HepG2 (cell line): Measurements from ENCODE around the gene CDC34. TPM values are rescaled to one million over a fixed set of nuclear protein-coding genes. Genes with fewer than 3 reads are reported as not detected.

Experiments
- ATAC-seq: fragments of 200-7000 bp; cut with Tn5 transposase; 3 replicates; pipeline ENCODE4 v1.9.1; 2020; ENCODE audit warnings: mild to moderate bottlenecking, moderate library complexity
- BruUV-seq: library from RNA; stranded (reverse); fragments of 400-500 nt; replicated peaks from 2 replicates; lab custom pipeline; 2021; lab: Mats Ljungman, UMichigan
- CTCF ChIA-PET: fragments of 300-600 bp; formaldehyde crosslinking; extraction: SDS; loops from one replicate; lab custom pipeline; 2021; ENCODE audit warnings: low total read pairs, inconsistent platforms, low intra/inter-chr PET ratio; lab: Yijun Ruan, JAX
- POLR2A ChIA-PET: fragments of 350-600 bp; sonication (Branson Sonifier 250); formaldehyde crosslinking; loops from one replicate; lab custom pipeline; 2020; ENCODE audit warnings: antibody characterized with exemption, inconsistent platforms; lab: Yijun Ruan, JAX
- DNase-seq: peaks from one replicate; pipeline ENCODE4 v3.0.0-alpha.2; 2015; ENCODE audit warnings: low spot score
- FAIRE-seq: peaks from 3 replicates; lab custom pipeline; 2011; peaks lifted over from hg19 to GRCh38; lab: Jason Lieb, UNC
- H2AFZ ChIP-seq: one replicate; pipeline ENCODE4 v1.6.1; 2011; ENCODE audit warnings: low read length, inconsistent platforms
- H3K27ac ChIP-seq: fragments of 300-600 bp; 3 replicates; pipeline ENCODE4 v1.8.0; 2011; ENCODE audit warnings: mixed run types, mild to moderate bottlenecking, mixed read lengths, low read length, inconsistent platforms; ENCODE audit not compliant: insufficient read depth; ENCODE audit errors: extremely low read length
- H3K27me3 ChIP-seq, 2 experiments: fragments of 200-600 bp in 1 of 2; 2 replicates in 1 of 2; 3 replicates in 1 of 2; pipeline versions ENCODE4 v1.6.0 to v1.8.0; 2011; ENCODE audit warnings: low read length in 2 of 2, mild to moderate bottlenecking in 2 of 2, moderate library complexity in 2 of 2, inconsistent platforms in 1 of 2; ENCODE audit not compliant: insufficient read depth in 2 of 2, control insufficient read depth in 1 of 2
- H3K36me3 ChIP-seq, 2 experiments: fragments of 200-600 bp in 1 of 2; replicated peaks in 1 of 2; 2 replicates in 1 of 2; 3 replicates in 1 of 2; pipeline versions ENCODE4 v1.5.1 to v1.8.0; 2011; ENCODE audit warnings: low read length in 2 of 2, inconsistent platforms in 1 of 2; ENCODE audit not compliant: insufficient read depth in 2 of 2, control insufficient read depth in 1 of 2
- H3K4me1 ChIP-seq: 2 replicates; pipeline ENCODE4 v1.5.1; 2012; ENCODE audit warnings: low read length, inconsistent platforms; ENCODE audit not compliant: insufficient read depth
- H3K4me2 ChIP-seq: 2 replicates; pipeline ENCODE4 v1.6.0; 2011; ENCODE audit warnings: low read depth, low read length, inconsistent platforms
- H3K4me3 ChIP-seq, 3 experiments: fragments of 200-600 bp in 1 of 3; sonication (generic), shearing (Covaris generic) in 1 of 3; replicated peaks in 1 of 3; 2 replicates each; pipeline ENCODE4 v1.5.1; 2011 to 2016; ENCODE audit warnings: low read length in 3 of 3, inconsistent platforms in 2 of 3, low read depth in 2 of 3, mild to moderate bottlenecking in 2 of 3, control low read depth in 1 of 3, mixed read lengths in 1 of 3; ENCODE audit not compliant: insufficient read depth in 1 of 3
- H3K79me2 ChIP-seq: one replicate; pipeline ENCODE4 v1.6.1; 2011; ENCODE audit warnings: low read length, inconsistent platforms; ENCODE audit not compliant: insufficient read depth
- H3K9ac ChIP-seq: 2 replicates; pipeline ENCODE4 v1.6.0; 2011; ENCODE audit warnings: mild to moderate bottlenecking, low read depth, low read length, inconsistent platforms; ENCODE audit not compliant: insufficient read depth
- H3K9me3 ChIP-seq: 2 replicates; pipeline ENCODE4 v1.5.1; 2012; ENCODE audit warnings: mild to moderate bottlenecking, low read length
- H4K20me1 ChIP-seq: 2 replicates; pipeline ENCODE4 v1.6.0; 2011; ENCODE audit warnings: inconsistent platforms, mild to moderate bottlenecking, low read length, moderate library complexity; ENCODE audit not compliant: insufficient read depth
- AGO2 ChIP-seq: fragments of 200-400 bp; formaldehyde crosslinking; optimal IDR thresholded peaks from 2 replicates; pipeline ENCODE3; 2017; ENCODE audit warnings: mild to moderate bottlenecking, low read depth, low read length, moderate library complexity
- AKAP8 ChIP-seq: sonication (generic); formaldehyde crosslinking; IDR thresholded peaks from 2 replicates; pipeline ENCODE4 v1.5.1; 2020; ENCODE audit warnings: mild to moderate bottlenecking, missing genetic modification reagents
- FOXJ3 ChIP-seq: sonication (generic); formaldehyde crosslinking; IDR thresholded peaks from 2 replicates; pipeline ENCODE4 v1.4.0; 2020; ENCODE audit warnings: missing genetic modification reagents, mild to moderate bottlenecking, borderline replicate concordance
- GABPB1 ChIP-seq: IDR thresholded peaks from 2 replicates; pipeline ENCODE4 v1.6.1; 2016; ENCODE audit warnings: mild to moderate bottlenecking, missing genetic modification reagents, moderate library complexity, missing compliant biosample characterization
- HNRNPH1 ChIP-seq: fragments of 200-400 bp; formaldehyde crosslinking; optimal IDR thresholded peaks from 2 replicates; pipeline ENCODE3; 2017; ENCODE audit warnings: mild to moderate bottlenecking, low read depth, low read length
- NR2F6 ChIP-seq, 2 experiments: IDR thresholded peaks; 2 replicates each; pipeline ENCODE4 v1.6.1; 2016; ENCODE audit warnings: antibody characterized with exemption in 1 of 2, mild to moderate bottlenecking in 1 of 2
- ONECUT2 ChIP-seq: sonication (generic); formaldehyde crosslinking; IDR thresholded peaks from 2 replicates; pipeline ENCODE4 v1.4.0; 2020; ENCODE audit warnings: missing genetic modification reagents
- RARA ChIP-seq: IDR thresholded peaks from 2 replicates; pipeline ENCODE4 v1.6.1; 2016; ENCODE audit warnings: missing genetic modification reagents, missing compliant biosample characterization
- ZNF121 ChIP-seq: sonication (generic); formaldehyde crosslinking; IDR thresholded peaks from 2 replicates; pipeline ENCODE4 v1.5.0; 2020; ENCODE audit warnings: mild to moderate bottlenecking, missing genetic modification reagents
- ZNF468 ChIP-seq: sonication (generic); formaldehyde crosslinking; IDR thresholded peaks from 2 replicates; pipeline ENCODE4 v1.8.0; 2022; ENCODE audit warnings: mild to moderate bottlenecking, moderate library complexity, missing genetic modification reagents
- WGBS: methylation state at CpG from one replicate; pipeline ENCODE4 v1.1.6; 2017; ENCODE audit warnings: low lambda C conversion rate; 5-methylcytosine and 5-hydroxymethylcytosine counted together
- in situ Hi-C: cut with HindIII; loops from 2 replicates; pipeline ENCODE4 v1.10.0; 2017; ENCODE audit warnings: low pct_unique_long_range_greater_than_20kb; ENCODE audit not compliant: extremely low pct_ligation_motif_present
- intact Hi-C: fragments of 100-400 bp; cut with micrococcal nuclease; formaldehyde crosslinking; loops from one replicate; pipeline ENCODE4 v1.10.0; 2022; ENCODE audit not compliant: unreplicated experiment
- polyA plus RNA-seq, 8 experiments: library from polyadenylated mRNA; depleted of rRNA in 3 of 8; stranded (reverse) in 7 of 8; unstranded in 1 of 8; fragments of >200 nt; fragmentation: Illumina TruSeq in 4 of 8; extraction: Trizol in 4 of 8; gene quantifications; 2 replicates each; pipeline versions ENCODE4 v1.2.1 to v1.2.3, GENCODE V29; 2011 to 2016; ENCODE audit warnings: low read depth in 4 of 8, missing spikeins in 1 of 8, mixed read lengths in 1 of 8; ENCODE audit not compliant: insufficient read depth in 1 of 8
- total RNA-seq, 5 experiments: library from RNA; depleted of rRNA; stranded (reverse); fragments of >200 nt; fragmentation: Illumina TruSeq; extraction: Trizol; gene quantifications; 2 replicates each; pipeline ENCODE4 v1.2.3, GENCODE V29; 2016; ENCODE audit warnings: low read depth in 1 of 5
- TF ChIP-seq, protein P1 (sequence below): sonication (generic); formaldehyde crosslinking; IDR thresholded peaks from 2 replicates; pipeline ENCODE4 v1.5.0; 2020; ENCODE audit warnings: mild to moderate bottlenecking, missing genetic modification reagents
- TF ChIP-seq, protein P2 (sequence below): sonication (generic); formaldehyde crosslinking; IDR thresholded peaks from 2 replicates; pipeline ENCODE4 v1.4.0; 2020; ENCODE audit warnings: mild to moderate bottlenecking, missing genetic modification reagents
- TF ChIP-seq, protein P3 (sequence below): sonication (generic); formaldehyde crosslinking; IDR thresholded peaks from 2 replicates; pipeline ENCODE4 v1.8.0; 2022; ENCODE audit warnings: missing genetic modification reagents, low read depth, mild to moderate bottlenecking, borderline replicate concordance

The CDC34 gene
- total and polyA plus RNA-seq, 2 of the 13 experiments (the other 11 are each of a cell fraction or from before 2014, with no cell fraction given) = 138 to 150 TPM

DNA sequence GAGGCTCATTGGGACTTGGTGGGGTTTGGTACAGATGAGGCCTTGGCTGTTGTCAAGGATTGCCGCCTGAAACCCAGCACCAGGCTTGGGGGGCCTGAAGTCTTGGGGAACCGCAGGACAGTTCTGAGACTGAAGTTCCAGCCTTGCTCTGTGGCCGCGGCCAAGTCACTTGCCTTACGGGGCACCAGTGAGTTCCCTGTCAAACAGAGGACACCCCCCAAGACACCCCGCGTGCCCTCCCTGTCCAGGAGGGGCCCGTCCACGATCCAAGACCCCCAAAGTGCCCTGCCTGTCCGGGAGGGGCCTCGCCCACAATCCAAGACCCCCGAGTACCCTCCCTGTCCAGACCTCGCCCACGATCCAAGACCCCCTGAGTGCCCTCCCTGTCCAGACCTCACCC lies 2.5 kb downstream of the CDC34 start:
- Histone ChIP-seq H2AFZ (no peak overlapping the region), H3K9me3 (no peaks in the 10 kb centered on the region), H3K4me3 (peak overlapping the region; percentile 97 to 98 (median 97); a peak in 4 of 6 replicates), H3K4me1 (peaks cover 40% of the 10 kb centered on the region), H3K9ac (peak overlapping the region; percentile 96; the same call in 1 of the 2 replicates), H3K36me3 (peaks cover 12 to 31% of the 10 kb centered on the region in 2 experiments; a peak in 4 of 5 replicates), H3K27ac (peak overlapping the region; percentile 26), H3K27me3 (no peaks in the 10 kb centered on the region), H3K79me2 (peaks cover 37% of the 10 kb centered on the region), H4K20me1 (peaks cover 27% of the 10 kb centered on the region; the same call in 1 of the 2 replicates), H3K4me2 (peak overlapping the region; percentile 96)
- TF ChIP-seq FOXJ3 (CRISPR knock-in tag) (no peak), ZNF121 (CRISPR knock-in tag) (no peak), AGO2 (peak; percentile 9), HNRNPH1 (no peak)
- ChIA-PET CTCF (no interaction called here), POLR2A (interaction anchor here (1.1 to 2.7 kb wide), 3 partner anchors 10 to 204 kb away, joined by 4 to 20 read pairs (median 13); no protein-coding TSS in a partner anchor)
- FAIRE-seq (no peak), DNase-seq (no peak), ATAC-seq (no peak)
- in situ Hi-C loops = no loop called here
- intact Hi-C loops = no loop called here
- WGBS = 91% methylated on average over 9 of the region's 14 CpGs
- no TSS peak for BruUV-seq

DNA sequence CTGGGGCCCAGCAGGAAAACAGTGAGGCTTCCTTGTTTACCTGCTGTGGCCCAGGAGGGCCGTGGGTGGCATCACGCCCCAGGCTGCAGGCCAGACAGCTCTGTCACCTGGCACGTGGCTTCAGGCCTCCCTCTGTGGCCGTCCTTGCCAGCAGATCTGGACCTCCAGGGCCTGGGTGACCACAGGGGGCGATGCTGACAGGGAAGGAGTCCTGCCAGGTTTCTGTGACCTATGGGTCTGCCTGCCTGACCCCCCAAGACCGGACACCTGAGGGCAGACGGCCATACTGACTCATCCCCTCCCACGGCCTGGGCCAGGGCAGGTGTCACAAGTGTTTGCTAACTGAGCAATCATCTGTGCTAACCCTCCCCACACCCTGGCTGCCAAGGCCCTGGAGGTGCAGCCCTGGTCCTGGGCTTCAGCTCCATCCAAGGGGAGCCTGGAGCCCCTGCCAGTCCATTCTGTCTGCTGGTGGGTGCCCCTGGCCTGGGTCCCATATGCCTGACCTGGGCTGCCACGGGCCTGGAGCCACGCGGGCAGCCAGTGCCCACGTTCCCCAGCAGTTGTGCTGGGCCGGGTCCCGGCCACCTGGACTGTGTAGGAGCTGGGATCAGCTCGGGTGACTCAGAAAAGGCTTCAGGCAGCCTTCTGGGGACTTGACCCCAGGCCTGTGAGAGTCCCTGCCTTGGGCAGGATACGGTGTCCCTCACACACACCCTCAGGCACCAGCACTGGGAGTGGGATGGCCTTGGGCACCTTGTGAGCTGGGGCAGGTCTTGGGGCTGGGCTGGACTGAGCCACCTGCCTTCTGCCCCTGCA lies 3.7 kb downstream of the CDC34 start:
- Histone ChIP-seq H3K9me3 (no peaks in the 10 kb centered on the region), H2AFZ (no peak overlapping the region), H3K27me3 (no peaks in the 10 kb centered on the region), H3K79me2 (peaks cover 37% of the 10 kb centered on the region), H3K4me2 (no peak overlapping the region), H3K36me3 (peaks cover 13 to 37% of the 10 kb centered on the region in 2 experiments; a peak in 4 of 5 replicates), H3K4me3 (no peak overlapping the region), H4K20me1 (peaks cover 27% of the 10 kb centered on the region; the same call in 1 of the 2 replicates), H3K9ac (no peak overlapping the region), H3K27ac (no peak overlapping the region), H3K4me1 (peaks cover 28% of the 10 kb centered on the region)
- FAIRE-seq (no peak), ATAC-seq (no peak; the same call in 2 of the 3 replicates), DNase-seq (no peak)
- in situ Hi-C loops = no loop called here
- intact Hi-C loops = no loop called here
- no TSS peak for BruUV-seq
- POLR2A ChIA-PET = interaction anchor here (0.9 to 1.7 kb wide), 2 partner anchors 11 to 21 kb away, joined by 4 to 5 read pairs; no protein-coding TSS in a partner anchor
- CTCF ChIA-PET = interaction anchor here (1.1 kb wide), 1 partner anchor 49 kb away, joined by 3 read pairs; no protein-coding TSS in a partner anchor
- 65% methylated on average over 5 of the region's 16 CpGs for WGBS
- TF ChIP-seq ONECUT2 (no peak), GABPB1 (CRISPR knock-in tag) (no peak), RARA (CRISPR knock-in tag) (peak; percentile 38; the same call in 1 of the 2 replicates), NR2F6 (IDR thresholded peaks at IDR 0.05) (no peak), NR2F6 (CRISPR knock-in tag; IDR thresholded peaks at IDR 0.05) (peak; percentile 45; the same call in 1 of the 2 replicates), ZNF468 (CRISPR knock-in tag) (no peak), AKAP8 (CRISPR knock-in tag) (0 out of 2 replicates have a peak, but pooled peaks have one; percentile 40)
- TF ChIP-seq, protein P1, sequence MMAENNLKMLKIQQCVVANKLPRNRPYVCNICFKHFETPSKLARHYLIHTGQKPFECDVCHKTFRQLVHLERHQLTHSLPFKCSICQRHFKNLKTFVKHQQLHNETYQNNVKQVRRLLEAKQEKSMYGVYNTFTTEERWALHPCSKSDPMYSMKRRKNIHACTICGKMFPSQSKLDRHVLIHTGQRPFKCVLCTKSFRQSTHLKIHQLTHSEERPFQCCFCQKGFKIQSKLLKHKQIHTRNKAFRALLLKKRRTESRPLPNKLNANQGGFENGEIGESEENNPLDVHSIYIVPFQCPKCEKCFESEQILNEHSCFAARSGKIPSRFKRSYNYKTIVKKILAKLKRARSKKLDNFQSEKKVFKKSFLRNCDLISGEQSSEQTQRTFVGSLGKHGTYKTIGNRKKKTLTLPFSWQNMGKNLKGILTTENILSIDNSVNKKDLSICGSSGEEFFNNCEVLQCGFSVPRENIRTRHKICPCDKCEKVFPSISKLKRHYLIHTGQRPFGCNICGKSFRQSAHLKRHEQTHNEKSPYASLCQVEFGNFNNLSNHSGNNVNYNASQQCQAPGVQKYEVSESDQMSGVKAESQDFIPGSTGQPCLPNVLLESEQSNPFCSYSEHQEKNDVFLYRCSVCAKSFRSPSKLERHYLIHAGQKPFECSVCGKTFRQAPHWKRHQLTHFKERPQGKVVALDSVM (CRISPR knock-in tag) = no peak
- TF ChIP-seq, protein P2, sequence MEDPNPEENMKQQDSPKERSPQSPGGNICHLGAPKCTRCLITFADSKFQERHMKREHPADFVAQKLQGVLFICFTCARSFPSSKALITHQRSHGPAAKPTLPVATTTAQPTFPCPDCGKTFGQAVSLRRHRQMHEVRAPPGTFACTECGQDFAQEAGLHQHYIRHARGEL (CRISPR knock-in tag) = no peak
- TF ChIP-seq, protein P3, sequence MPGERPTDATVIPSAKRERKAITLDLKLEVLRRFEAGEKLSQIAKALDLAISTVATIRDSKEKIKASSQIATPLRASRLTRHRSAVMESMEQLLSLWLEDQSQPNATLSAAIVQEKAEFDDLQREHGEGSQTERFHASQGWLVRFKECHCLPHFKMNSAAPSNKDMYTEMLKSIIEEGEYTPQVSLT (CRISPR knock-in tag) = no peak
